SHP77 (cell line): ENCODE measurements around the gene ACOT4.
"Not testable (repeated sequence)": the region's sequence is repeated elsewhere in the genome, so short reads cannot be mapped to it uniquely, and the experiment has no call there.

Experiments used
- DNase-seq, 2 experiments: peaks; one replicate each; lab custom pipeline; 2025; lab: John Stamatoyannopoulos, UW

Gene ACOT4

DNA sequence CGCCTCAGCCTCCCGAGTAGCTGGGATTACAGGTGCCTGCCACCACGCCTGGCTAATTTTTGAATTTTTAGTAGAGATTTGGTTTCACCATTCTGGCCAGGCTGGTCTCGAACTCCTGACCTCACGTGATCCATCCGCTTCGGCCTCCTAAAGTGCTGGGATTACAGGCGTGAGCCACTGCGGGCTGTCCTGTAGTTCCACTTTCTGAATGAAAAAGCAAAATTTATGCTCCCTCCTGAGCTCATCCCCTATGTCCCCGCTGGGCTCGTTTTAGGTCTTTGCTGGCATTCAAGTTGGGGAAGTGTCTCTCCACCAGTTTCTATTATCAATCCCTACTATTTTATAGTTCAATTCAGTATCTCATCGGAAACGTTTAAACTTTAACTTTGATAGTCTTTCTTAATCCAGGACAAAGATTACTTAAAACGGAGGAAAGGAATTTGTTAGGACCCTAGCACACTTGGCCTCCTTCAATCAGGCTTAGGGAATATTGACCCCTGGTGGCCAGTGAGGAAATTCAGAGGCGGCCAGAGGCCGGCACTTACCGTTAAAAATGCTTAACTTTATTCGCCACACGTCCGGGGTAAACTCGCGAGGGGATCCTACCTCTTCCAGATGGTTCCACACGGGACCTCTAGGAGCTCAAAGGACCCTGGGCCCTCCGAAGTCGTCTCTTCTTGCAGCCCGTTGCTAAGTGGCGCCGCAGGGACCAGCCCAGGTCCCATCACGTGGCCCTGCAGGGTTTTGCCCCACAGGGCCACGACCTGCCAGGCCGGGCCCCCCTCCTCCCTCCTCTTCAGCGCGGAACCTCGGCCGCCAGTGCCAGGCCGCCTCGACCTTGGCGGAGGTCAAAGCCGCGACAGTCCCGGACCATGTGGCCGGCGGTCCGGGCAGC lies 41.7 kb downstream of the ACOT4 start:
- DNase-seq: peak; percentile 44 to 52

DNA sequence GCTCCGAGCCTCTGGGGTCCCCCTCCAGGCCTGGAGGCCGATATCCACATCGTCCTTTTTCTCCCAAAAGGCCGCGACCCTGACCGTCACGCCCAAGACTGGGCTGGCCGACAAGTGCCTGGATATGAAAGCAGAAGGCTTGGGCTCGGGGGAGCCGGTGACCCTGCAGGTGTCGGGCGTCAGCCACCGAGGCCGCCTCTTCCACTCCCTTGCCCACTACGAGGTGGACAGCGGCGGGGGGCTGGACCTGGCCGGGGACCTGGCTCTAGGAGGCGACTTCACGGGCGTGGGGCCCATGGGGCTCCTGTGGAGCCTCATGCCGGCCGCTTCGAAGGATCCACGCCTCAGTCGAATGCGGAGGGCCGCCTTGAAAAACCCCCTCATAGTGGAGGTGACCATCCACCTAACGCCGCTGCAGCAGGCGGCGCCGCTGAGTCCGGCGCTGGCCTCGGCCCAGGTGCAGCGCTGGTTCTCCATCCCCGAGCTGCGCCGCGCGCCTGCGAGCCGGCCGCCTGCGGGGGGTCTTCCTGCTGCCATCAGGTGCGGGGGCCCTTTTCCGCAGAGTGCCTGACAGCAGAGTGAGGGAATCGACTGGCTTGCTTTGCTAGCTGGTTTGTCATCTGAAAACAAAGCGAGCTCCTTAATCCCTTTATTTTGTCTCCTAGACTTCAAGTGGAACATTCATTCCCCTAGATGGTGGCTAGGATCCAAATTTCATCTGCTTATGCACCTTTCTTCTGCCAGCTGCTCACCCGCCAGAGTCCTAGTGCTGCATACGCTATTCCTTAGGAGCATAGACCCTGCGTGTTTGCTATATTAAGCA lies 42.5 kb downstream of the ACOT4 start:
- DNase-seq: peak in 1 of 2 experiments; percentile 40

- DNase-seq: not testable (repeated sequence)
Measured at GRCh38 chr14:73636355-73636754, 44.7 kb downstream of the ACOT4 start.

DNA sequence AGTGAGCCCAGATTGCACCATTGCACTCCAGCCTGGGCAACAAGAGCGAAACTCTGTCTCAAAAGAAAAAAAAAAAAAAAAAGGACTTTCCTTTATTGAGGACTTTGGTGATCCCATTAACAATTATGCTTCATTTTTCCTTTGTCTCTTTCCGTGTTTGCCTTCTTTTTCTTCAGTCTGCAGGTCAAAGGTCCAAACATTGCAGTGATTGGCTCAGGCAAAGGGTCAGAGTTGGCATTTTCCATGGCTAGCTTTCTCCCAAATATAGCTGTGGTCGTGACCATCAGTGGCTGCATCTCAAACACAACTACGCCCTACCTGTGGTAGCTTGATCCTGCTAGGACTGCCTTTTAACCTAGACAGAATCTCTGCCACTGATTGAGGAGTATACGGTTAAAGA lies 46.2 kb downstream of the ACOT4 start:
- DNase-seq: no peak

DNA sequence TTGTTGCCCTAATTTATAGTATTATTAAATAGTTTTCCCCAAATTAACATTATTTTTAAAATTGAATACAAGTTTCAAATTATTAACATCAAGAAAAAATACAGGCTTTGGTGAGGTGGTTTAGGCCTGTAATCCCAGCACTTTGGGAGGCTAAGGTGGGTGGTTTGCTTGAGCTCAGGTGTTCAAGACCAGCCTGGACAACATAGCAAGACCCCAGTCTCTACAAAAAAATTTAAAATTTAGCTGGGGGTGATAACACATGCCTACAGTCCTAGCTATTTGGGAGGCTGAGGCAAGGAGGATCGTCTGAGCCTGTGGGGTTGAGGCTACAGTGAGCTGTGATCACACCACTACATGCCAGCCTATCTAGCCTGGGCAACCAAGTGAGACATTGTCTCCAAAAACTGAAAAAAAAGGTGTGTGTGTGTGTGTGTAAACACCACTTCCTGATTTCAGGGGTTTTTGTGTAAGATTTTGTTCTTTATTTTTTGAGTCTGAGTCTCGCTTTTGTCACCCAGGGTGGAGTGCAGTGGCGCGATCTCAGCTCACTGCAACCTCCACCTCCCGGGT lies 49.2 kb downstream of the ACOT4 start:
- DNase-seq: no peak

- peak; percentile 90 to 91 for DNase-seq
Measured at GRCh38 chr14:73644531-73645247, 53.0 kb downstream of the ACOT4 start, which contains the start of gene DNAL1. Gene DNAL1, plus strand, starts transcription at chr14:73644986. Its CDS starts 54 bp downstream, at chr14:73645040.

DNA sequence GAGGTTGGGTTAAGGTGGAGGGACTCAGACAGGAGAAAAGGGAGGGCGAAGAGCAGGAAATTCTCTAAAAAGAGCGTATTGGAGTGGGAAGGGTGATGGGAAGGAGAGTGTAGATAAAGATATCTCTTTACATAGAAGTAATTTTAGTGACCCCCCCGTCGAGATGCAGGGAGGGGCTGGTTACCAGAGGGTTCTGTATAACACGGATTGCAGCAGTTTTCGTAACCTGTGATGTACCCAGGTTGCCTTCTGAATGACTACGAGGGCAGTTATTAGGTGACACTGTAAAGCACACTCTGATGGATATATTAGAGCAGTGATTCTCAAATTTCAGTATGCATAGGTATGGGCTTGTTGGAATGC lies 53.6 kb downstream of the ACOT4 start:
- no peak for DNase-seq
